Esophagus muscularis mucosa (tissue), 3 donors: ENCODE measurements around the gene TPPP.

ENCODE experiments used
- CTCF ChIP-seq, 3 experiments: fragments of 200-600 bp in 2 of 3; fragments of 450-650 bp in 1 of 3; sonication (generic) in 2 of 3; IDR thresholded peaks; one replicate each; pipeline ENCODE4 v1.5.1; 2017 to 2019; ENCODE audit warnings: antibody characterized with exemption in 3 of 3, mild to moderate bottlenecking in 2 of 3, moderate library complexity in 1 of 3
- POLR2A ChIP-seq: fragments of 450-650 bp; IDR thresholded peaks from one replicate; pipeline ENCODE4 v1.6.1; 2017; ENCODE audit warnings: antibody characterized with exemption, moderate library complexity, mild to moderate bottlenecking, low read depth
- POLR2AphosphoS5 ChIP-seq, 2 donors: sonication (generic); formaldehyde crosslinking; IDR thresholded peaks; one replicate each; pipeline ENCODE4 v1.6.1; 2017; ENCODE audit warnings: antibody characterized with exemption in 2 of 2

- TF ChIP-seq CTCF (IDR thresholded peaks at IDR 0.05), result no peak
- TF ChIP-seq POLR2A, result no peak
- no peak for TF ChIP-seq POLR2AphosphoS5 (IDR thresholded peaks at IDR 0.05)
These were observed 72.5 kb downstream of the TPPP start for GRCh38 chr5:620586-621180.
